Measurements from ENCODE around the gene PITRM1.

The PITRM1 gene

DNA sequence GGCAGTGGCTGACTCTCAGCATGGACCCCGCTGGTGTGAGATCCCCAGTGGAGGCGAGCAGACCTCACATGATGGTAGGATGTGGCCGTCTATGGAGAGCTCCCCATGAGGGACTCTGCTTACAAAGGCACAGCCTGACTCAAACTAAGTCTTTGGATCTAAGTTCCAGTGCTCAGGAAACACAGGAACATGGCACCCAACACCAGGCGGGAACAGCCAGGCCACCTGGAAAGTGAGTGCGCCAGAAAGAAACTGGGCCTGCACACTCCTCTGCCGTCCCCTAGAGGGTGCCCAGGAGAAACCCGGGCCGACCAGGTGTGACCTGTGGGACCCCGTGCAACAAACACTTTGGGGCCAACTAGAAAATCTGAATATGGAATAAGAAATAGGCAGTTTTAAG lies 10.0 kb downstream of the PITRM1 start:
- no peak for DNase-seq

DNA sequence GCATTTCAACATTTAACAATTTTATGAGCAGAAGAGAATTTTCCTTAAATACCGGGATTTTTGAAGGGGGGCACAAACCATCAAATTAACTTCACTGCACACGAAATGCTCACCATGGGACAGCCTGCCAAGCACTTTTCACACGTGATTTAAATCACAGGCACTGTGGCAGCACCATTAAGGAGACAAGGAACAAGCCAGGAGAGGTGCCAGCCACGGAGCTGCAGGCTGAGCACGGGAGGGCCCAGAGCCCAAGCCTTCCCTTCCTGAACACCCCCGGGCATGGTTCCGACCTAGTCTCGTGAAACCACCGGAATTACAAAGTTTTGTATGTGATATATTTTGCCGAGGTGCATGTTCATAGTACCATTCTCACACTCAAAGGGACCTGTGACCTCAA lies 13.4 kb downstream of the PITRM1 start:
- DNase-seq: no peak

DNA sequence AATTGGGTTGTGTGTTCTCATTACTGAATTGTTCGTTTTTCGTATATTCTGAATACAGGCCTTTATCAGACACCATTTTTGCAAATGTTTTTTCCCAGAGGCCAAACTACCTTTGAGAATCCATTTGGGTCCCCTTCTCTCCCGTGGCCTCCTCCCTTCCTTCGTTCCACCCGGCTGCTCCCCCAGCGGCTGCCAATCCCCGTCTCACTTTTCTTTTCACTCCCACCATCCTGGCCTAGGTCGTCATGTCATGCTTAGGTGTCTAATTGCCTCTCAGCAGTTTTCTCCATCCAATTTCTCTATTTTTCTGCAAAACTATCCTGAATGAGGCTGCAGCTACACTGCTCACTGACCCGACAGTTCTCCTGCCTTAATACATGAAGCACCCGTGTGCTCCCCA lies 17.9 kb downstream of the PITRM1 start:
- no peak for DNase-seq

DNA sequence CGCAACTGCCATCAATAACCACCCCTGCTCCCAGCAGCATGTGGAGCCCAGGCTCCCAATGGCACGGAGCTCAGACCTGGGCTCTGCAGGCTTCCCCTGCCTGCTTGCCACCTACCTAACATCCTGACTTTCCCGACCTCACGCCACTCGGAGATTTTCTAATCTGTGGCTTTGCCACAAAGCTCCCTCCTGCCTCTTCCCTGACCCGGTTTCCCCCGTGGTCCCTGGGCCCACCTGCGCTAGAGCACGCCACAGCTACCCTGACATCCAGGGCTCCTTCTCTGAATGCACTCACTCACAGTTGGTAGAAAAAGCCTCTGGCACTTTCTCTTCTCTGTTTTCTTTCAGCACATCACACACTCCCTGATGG lies 20.0 kb downstream of the PITRM1 start:
- DNase-seq: no peak

DNA sequence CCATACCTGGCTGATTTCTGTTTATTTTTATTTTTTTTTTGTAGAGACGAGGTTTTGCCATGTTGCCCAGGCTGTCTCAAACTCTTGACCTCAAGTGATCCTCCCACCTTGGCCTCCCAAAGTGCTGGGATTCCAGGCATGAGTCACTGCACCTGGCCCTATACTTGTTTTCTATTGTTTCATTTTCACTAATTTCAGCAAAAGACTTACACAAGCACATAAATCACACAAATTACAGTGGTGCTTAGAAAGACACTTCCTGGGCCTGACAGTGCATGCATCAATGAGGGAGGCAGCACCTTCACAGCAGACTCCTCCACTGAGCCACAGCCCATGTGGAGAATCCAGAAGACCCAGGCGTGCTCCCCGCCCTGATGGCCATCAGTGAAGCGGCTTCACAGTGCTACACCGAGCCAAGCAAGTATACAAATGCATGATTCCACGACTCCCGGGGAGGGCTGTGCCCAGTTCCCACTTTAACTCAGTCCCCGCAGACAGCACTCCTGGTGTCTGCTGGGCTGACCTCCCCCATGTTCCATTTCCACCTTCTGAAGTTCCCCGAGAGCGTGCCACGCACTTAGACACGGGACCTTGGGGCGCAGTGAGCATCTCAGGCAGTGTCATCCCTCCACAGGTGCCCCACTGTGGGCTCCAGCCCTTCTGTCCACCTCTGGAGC lies 20.6 kb downstream of the PITRM1 start:
- DNase-seq: no peak

DNA sequence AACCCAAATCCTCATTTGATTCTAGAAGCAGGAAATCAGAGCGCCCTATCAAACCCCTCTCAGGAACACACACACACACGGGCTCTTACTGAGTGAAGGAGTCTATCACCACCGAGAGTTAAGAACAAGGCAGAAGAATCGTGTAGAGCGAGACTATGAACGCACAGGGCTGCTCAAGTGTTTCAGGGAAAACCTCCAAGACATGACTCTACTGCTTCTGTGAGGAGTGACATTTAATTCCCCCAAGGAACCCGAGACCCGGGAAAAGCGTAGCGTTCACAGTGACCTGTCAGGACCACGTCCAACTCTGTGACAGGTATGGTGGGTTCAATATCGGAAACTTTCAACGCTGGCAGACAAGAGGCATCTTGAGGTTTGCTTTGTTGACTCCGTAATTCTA lies 21.6 kb downstream of the PITRM1 start:
- no peak for DNase-seq

DNA sequence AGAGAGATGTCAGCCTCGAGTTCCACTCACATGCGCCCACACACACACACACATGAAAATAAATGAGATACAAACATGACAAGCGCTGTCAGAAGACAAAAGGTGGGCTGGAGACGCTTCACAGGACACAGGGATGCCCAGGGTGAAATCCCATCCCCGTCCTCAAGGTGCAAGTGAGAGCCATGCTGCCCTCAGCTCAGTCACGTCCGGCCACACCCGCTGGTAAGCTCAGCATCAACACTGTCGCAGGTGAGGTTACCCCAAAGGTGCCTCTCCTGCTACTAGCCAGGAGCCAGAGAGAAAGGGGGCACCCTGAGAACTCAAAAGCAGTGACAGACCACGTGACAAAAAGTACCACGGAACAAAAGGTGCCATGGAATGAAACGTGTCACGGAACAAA lies 22.2 kb downstream of the PITRM1 start:
- DNase-seq: no peak

DNA sequence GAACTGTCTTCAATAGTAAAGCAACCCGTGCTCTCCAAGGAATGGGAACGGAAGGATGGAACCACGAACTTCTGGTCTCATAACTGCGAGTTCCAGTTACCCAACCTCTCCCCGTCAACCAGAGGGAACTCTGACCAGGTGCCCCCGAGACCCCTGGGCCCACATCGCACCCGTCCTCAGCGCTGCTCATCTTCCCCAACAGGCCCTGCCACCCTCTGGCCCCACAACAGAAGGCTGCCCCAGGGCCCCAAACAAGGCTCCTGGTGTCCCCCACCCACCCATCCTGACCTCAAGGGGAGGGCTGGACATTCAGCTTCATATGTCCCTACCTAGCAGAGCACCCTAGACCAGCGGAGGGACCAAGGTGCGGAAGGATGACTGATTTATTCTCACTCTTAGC lies 22.7 kb downstream of the PITRM1 start:
- DNase-seq: no peak

DNA sequence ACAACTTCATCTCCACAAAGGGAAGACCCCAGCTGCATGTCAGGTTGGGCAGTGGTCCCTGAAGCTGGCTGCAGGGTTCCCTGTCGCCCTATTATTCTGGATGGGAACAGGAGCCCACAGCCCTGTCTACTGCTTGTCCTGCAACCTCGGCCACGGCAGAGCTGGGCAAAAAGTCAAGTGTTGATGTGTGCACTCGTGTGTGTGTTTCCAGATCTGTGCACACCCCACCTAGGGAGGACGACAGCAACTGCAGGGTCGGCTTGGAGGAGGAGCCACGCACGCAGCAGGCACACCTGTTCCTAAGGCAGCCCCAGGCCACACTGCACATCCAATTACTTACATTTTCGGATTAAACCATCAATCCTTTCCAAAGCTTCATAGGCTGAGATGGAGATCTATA lies 23.6 kb downstream of the PITRM1 start:
- no peak for DNase-seq

DNA sequence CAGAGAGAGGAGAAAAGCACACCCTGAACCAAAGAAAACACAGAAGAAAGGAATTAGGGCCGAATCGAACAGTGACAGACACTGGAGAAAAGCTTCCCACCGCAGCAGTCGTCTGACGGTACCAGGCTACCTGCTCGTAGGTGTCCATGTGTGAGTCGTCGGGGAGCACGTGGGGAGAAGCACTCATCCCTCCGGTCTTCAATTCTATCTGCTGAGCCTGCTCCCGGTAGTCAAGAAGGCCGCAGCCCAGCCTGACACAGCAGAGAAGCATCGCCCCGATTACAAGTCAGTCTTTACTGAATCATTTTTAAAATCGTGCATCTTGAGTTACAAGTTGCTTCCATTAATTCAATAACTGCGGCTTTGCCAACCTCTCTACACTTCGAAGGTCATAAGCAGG lies 24.5 kb downstream of the PITRM1 start:
- DNase-seq: no peak

DNA sequence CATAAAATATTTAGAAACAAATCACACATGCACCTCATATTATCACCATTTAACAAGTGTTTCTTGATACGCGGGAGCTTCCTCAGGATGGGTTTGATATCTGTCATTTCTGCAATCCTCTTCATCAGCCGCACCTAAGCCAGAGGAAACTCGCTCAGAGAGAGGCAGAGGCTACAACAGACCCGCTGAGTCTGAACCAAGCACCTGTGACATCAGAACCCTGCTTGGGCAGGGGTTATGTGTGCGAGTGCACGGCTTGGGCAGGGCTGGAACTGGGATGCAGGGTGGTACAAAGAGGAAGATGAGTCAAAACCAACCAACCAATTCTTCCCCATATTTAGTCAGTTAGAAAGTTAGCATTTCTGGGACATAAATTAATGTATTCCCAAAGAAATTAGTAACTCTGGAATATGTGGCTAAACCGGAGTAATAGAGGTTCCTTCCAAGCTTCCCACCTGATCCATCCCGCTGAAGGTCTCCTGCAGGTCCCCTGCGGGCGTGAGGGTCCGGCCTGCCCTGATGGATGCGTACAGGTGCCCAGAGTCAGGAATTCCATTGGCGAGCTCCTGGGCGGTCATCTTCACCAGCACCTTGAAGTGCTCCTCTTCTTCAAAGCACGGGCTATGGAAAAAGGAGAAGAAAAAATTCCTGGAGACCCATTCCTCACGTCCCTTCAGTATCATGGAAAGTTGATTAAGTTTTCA lies 25.3 kb downstream of the PITRM1 start:
- DNase-seq: no peak

DNA sequence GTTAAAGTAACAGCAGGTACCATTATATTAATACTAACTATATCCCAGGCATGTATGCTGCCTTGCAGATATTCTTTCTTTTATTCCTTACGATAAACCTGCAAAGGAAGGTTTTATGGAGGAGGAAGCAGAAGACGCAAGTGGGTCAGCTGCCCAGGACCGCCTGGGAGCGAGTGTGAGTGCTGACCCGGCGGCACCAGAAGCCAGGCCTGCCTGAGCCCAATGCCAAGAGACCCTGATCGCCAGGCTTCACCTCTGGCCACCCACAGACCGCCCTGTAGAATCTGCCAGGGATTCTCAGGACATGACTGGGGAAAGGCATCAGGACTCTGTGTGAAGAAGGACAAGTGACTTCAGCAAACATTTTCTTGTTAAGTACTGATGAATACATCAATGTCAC lies 26.3 kb downstream of the PITRM1 start:
- DNase-seq: no peak

DNA sequence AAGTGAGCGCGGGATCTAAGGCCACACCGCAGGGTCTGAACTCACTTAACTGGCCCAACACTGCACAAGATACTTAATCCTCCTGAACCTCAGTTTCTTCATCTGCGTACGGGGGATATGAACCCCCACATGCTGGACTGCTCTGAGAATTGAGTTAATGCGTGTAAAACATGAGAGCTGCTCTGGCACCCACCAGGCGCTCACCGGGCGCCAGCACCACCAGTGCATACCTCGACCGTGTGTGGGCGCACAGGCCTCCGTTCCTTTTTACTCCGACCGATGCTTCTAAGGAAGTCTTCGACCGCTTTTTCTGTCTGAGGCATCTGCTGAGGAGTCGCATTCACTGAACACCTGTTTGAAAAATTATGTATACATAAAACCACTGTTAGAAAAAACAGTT lies 27.2 kb downstream of the PITRM1 start:
- DNase-seq: no peak

DNA sequence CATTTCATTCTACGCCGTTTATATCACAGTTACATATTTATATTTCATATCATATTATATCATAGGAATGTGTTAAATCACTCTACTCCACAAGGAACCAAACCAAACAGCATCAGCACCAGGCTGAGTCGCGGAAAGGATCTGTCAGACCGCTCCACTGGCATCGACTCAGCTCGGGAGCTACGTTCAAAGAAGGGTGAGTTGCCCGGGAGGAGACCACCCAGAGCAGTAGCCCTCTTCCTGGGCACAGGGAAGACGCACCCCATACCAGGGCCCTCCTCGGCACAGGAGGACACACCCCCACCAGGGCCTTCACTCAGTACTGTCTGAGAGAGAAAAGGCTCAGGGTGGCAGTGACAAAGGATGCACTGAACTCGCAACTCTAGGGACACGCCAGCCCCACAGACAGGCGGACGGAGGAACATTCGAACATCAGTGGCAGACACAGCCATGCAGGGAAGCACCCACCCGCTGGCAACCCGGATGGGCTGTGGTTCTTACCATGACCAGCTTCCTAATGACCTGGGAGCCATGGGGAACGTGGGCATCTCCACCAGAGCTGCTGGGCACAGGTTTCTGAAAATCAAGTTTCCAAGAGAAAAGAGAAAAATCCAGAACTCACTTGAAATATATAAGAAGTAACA lies 28.7 kb downstream of the PITRM1 start:
- no peak for DNase-seq

DNA sequence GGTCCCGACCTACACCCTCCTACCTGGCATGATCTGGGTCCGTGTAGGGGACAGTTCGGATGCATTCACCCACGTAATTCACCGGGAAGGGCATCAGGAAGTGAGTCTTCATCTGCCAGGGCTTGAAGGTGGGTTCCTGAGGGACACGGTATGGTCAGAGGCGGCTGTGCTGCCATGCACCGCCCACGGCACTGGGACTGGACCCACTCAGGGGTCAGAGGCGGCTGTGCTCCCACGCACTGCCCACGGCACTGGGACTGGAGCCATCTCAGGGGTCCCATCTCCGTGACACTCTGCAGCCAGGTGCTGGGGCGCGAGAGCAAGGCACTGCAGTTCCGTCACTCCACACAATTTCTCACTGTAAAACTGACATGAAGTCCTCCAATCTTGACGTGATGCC lies 29.2 kb downstream of the PITRM1 start:
- no peak for DNase-seq

DNA sequence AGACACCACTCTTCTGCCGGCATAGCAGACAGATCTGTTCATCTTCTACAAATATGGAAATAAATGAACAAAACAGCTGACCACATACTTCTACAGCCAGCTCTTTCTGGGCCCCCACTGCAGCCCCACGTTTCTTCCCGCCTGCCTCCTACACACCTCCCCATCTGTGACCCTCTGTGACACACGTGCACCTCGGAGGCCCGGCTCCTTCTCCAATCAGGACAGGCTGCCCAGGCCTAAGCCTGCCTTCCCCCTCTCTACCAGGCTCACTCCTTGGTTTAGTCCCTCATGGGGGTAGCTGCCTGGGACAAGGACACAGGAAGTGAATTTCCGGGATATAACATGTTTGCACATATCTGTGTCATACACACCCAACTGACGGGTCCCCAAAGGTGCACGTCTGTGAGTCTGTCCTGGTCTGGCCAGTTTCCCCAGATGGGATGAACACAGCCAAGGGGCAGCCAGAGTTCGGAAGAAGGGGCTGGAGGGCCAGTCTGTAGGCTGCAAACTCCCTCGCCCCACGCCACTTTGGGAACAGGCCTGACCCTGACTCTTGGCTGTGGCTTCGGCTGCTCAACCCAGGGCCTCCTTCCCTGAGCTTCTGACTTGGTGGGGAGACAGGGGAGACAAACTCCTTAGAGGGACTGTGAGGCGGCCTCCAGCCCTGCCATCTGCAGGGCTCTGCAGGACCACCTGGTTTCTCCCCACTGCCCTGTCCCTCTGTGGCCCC lies 30.3 kb downstream of the PITRM1 start:
- no peak for DNase-seq

DNA sequence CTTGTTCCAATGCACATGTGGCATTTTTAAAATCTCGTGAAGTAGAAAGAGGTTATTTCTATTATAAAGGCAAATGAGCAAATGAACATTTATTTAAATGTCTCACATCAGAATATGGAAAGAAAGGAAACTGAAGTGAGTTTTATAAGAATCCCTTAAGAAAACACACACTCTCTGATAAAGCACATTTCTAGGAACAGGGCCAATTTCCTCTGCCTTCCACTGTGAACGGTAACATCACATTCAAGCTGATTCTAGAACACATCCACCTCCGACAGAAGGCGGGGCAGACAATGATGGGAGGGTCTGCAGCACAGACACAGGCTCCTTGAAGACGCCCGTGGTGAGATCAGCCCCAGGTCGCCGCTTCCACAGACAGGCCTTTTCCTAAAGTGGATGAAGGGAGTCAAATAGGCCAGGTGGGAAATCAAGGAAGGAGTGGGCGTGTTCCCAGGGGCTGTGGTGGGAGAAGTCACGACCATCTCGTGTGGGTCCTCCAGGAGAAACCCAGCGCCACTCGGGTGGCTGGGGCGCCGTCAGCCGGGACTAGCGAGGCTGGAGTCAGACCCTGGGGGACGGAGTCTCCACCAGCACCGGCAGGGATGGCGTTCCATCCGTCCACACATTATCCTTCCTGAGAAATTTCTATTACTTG lies 31.1 kb downstream of the PITRM1 start:
- no peak for DNase-seq

DNA sequence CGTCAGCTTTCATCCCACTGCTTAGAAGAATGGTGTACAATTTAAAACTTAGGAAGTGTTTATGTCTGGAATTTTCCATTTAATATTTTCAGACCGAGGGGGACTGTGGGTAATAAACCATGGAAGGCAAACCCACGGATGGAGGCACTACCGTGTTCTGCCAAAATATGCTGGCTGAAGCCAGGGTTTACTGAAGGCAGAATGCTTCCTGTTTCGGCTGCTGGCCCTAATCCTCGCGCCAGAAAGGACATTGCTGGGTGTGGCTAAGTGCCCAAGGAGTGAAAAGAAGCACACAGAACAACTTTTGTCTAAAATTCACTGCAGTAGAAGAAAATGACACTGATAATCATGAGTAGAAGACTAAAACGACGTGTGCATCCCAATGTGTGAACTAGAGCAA lies 32.3 kb downstream of the PITRM1 start:
- DNase-seq: no peak

DNA sequence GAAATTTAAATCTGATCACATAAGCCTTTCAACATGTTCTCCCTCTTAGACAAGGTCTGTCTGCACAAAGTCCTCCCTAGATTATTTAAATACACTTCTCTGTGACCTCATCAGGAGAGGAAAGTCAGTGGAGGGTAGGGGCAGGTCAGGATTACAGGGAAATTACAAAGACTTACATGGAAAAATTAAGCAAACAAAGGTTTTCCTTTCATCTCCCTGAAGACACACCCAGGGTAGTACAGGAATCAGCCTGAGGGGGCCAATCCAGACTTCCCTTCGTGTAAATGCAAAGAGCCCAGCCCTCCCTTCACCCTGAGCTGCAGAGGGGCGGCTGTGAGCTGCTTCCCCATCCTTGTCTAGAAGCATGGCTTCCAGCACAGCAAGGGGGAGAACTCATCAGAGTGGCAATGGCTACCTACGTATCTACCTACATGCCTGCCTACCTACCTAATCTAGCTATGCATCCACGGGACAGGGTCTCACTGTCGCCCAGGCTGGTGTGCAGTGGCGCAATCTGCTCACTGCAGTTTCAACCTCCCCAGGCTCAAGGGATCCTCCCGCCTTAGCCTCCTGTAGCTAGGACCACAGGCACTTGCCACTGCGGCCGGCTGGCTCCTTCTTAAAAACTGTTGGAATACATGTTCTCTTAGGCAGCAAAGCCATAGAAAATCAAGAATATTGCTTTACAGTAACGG lies 33.2 kb downstream of the PITRM1 start:
- DNase-seq: no peak

DNA sequence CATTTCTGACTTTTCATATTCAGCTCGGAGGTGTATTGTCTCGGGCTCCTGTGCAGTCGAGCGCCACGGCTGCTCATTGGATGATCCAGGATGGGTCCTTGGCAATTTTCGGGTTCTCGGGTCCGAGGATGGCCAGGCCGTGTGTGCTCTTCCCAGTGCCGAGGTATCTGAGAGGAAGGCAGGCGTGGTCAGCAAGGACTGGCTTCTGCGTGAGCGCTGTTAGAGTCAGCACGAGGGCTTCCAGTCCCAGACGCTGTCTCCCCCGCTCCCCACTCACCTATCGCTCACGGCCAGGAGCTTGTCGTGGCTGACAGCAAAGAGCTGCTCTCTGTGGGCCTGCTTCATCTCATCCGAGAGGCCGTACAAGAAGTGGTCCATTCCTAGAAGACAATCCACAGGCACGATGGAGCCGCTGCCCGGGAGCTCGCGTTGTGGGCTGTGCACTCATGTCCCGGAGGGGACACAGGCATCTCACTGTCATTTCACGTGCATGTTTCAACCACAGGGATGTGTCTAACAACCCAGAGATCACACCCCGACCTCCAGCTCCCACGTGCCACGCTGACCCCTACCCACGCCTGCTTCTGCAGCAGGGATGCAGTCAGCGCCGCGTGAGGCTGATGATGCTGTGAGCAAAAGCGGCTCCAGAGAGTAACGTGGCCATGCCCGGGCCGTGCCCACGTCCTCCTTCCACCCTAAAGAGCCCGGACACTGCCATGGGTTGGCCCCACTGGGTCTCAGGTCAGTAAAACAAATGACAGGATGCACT lies 34.4 kb downstream of the PITRM1 start:
- no peak for DNase-seq

DNA sequence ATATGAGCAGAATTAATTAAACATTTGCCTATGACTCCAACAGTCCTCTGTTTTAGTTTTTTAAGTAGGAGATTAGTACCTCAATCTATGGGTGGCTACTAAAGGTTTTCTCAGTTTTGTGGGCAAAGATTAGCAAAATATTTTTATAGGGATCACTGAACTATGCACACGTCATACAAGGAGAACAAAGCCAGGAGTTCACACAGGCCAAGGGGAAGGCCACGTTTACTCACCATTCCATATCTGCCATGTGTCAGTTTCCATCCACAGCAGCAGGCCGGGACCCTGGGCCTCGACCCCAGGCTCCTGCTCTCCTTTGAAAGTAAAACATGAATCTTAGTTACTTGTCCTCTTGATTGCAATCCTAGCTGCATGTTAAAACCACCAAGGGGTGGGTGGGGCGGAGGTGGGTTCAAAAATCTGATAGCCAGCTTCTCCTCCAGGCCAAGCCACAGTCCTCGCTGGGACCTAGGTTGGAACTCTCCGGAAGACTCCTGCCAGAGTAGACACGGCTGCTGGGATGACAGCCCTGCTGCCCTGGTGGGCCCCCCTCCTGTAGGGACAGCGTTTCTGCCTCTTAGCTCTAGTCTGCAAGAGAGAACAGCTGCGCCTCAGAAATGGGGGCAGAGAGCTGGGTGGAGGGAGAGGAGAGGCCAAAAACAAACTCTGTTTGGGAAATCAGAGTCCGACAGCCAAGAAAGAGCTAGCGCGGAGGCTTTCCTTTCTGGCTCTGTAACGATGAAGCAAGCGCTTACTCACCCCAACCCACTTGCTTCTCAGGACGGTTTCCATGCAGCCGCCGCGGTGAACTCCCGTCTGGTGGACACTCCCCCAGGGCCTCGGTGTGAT lies 35.6 kb downstream of the PITRM1 start:
- no peak for DNase-seq

Measured in DMS 273 treated with DMSO at 0.1 percent for 48 hours (cell line).